Fibroblast of gingiva (primary cell): ENCODE measurements around the gene FSTL4.

Experiments
- DNase-seq: peaks from one replicate; pipeline ENCODE4 v3.0.0-alpha.2; 2011; ENCODE audit warnings: low read depth

Gene FSTL4

DNA sequence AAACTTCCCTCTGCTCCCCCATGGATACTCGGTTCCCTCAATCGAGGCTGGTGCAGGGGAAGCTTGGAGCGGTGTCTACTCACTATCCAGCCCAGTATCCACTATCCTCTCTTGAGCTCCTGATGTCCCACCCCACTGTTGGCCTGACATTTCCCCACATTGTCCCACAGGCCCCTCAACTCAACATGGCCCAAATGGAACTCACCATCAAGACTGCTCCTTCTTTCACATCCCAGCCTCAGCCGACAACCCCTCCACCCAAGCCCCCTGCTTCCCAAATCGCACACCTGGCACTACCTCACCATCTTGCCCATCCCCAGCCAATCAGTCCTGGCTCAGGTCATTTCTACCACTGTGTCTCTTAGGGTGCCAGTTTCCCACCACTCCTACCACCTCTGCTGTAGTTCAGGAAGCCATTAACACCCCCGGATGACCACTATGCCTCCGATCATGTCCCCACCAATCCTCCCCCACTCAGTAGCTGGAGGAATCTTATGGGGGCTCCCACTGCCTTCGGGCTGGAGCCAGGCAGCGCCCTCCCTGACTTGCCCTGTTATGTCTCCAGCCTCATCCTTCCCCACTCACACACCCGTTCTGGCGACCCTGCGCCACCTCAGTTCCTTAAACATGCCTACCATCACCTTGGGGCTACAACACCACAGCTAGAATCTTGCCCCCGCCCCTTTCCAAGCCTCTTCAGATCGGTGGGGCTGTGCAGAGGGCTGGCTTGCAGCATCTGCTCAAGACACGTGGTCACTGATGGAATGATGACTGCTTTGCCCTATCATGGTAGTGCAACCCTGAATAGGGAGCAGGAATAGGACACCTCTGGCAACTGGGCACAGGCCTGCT is 273.6 kb downstream of the FSTL4 start:
- no peak for DNase-seq

- DNase-seq, result no peak
These were observed 274.4 kb downstream of the FSTL4 start for GRCh38 chr5:133337795-133338445.

- DNase-seq, result no peak
These were observed 275.4 kb downstream of the FSTL4 start for GRCh38 chr5:133336969-133337410.

GRCh38 chr5:133336121-133336968 is 276.0 kb downstream of the FSTL4 start:
- no peak for DNase-seq

DNA sequence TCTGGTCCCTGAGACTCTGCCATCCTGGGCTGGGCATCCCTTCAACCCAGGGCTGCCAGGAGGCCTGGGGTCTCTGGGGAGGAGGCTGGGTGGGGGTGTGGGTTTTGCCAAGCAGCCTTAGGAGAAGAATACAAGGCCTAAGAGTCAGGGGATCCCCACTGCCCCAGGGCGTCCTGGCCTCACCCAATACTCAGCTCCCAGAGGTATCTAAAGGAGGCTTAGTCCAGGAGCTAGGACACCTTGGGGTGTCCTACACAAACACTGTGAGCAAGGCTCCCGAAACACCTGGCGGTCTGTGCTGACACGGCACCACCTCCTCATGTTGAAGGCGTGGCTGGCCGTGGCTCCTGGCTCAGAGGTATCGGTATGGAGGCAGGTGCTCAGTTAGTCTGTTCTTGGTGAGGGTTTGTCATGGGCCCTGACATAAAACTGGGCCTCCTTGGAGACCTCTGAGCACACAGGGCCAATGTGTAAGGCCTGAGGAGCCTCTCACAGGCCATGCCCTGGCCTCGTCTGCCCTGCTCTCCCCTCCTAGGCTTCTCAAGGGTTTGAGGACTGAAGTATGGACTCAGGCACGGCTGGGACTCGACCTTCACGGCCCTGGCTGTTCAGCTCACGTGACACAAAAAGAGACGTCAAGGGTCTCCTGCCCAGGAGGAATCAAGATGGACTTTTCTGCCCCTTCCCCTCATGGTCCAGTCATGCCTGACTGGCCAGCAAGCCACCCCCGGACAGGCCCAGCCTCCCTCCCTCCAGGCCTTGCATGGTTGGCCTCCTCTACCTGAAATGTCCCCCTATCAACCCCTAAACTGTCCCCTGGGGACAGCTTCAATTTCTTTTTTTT is 277.3 kb downstream of the FSTL4 start:
- DNase-seq, result no peak

DNA sequence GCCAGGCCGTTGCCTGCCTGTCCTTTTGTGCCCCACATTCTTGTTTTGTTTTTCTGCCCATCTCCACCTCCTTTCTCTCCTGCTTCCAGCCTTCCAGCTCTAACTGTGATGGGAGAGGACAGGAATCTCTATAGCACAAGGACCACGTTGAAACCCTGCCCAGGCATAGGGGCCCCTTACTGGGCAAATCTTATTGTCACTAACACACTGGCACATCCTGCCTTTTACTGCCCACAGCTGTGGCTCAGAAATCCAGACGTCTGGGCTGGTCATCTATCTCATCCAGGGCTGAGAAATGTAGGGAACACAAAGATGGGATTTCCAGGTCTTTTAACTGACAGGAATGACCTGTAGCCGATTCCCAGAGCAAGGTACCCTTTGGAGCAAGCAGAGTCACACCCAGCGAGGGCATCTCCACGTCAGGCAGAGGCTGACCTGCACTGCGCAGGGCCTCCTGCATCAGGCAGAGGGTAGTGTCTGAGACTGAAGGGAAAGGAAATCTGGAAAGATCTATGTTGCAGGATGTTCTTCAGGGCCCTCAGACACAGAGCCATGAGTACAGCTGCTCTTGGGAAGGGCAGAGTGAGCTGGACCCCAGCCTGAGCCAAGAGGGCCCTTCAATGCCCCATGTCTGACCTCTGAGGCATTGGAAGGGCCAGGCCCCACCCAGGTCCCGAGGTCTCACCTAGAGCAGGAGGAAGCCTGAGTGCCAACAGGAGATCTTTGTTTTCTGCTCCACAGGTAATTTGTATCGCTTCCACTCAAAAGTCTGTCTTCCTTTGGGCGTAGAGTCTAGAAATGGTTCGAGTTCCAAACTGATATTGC is 278.8 kb downstream of the FSTL4 start:
- DNase-seq, result no peak

- no peak for DNase-seq
These were observed 279.8 kb downstream of the FSTL4 start for GRCh38 chr5:133332439-133333024.

DNA sequence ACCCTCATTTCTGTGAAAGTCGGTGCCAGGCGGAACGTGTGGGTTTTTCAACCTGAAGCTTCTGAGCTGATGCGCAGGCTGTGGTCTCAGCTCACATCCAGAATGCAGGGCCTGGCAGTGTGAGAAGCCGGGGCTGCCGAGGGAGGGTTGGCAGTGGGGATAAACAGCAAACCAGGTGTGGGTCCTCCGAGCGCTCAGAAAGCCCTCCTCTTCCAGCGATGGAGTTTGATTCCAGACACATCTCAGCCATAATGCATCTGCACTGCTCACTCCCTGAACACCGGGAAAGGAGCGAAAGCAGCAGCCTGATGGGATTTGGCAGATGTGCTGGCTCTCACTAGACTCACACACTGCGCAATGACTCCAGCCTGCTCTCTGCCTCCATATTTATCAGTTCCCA is 280.4 kb downstream of the FSTL4 start:
- DNase-seq, result no peak

GRCh38 chr5:133330956-133331355 is 281.4 kb downstream of the FSTL4 start:
- no peak for DNase-seq

DNA sequence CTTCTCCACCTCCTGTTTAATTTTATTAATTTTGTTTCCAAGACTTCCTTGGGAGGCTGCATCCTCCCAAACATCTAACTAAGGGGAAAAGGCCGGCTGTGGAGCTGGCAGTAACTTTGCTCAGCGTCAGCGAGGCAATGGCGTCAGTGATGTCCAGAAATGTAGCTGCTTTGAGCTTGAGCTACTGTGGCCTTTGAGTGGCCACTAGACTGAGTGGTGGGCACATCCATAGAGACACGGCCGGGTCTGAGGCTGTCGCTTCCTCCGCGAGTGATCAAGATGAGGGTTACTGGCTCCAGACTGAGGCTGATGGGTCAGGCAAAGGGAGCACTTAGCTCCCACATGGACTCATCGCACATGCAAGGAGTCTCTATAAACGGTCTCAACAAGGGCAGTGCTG is 283.5 kb downstream of the FSTL4 start:
- no peak for DNase-seq

DNA sequence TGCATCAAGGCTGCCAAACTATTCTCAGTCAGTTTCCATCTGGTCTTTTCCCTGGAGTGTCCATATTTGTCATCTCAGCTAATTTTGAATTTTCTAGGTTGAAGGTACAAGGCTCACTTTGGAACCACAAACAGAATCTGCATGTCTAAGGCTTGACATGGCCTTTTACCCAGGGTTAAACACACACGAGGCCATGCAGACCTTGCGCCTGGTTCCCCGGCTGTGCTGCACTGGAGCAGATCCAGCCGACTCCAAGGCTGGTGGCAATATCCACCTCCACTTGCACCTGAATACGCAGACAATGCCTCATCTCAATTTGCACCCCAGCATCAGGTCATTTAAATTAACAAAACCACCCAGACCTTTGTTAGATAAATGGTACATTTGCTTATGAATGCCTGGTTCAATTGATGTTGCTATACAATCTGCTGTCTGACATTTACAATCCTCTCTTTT is 284.4 kb downstream of the FSTL4 start:
- no peak for DNase-seq

GRCh38 chr5:133326361-133326760 is 286.0 kb downstream of the FSTL4 start:
- no peak for DNase-seq

- DNase-seq, result no peak
These were observed 286.5 kb downstream of the FSTL4 start for GRCh38 chr5:133325864-133326263.

DNA sequence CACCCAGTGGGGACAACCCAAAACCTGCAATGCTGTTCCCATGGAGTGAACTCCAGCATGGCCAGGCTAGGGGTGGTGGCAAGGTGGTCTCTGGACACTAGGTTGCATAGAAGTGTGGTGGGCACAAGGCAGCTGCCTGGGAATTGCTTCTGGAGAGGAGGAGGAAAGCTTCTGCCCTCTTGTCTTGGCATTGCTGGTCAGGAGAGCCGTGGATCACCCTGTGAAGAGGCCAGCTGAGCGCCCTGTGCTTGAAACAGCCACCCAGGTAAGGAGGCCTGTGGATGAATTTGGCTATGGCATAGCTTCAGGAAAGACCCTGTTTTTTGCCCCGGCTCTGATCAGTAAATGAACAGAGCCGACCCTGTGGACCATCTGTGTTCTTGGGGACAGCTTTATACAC is 287.4 kb downstream of the FSTL4 start:
- no peak for DNase-seq

DNA sequence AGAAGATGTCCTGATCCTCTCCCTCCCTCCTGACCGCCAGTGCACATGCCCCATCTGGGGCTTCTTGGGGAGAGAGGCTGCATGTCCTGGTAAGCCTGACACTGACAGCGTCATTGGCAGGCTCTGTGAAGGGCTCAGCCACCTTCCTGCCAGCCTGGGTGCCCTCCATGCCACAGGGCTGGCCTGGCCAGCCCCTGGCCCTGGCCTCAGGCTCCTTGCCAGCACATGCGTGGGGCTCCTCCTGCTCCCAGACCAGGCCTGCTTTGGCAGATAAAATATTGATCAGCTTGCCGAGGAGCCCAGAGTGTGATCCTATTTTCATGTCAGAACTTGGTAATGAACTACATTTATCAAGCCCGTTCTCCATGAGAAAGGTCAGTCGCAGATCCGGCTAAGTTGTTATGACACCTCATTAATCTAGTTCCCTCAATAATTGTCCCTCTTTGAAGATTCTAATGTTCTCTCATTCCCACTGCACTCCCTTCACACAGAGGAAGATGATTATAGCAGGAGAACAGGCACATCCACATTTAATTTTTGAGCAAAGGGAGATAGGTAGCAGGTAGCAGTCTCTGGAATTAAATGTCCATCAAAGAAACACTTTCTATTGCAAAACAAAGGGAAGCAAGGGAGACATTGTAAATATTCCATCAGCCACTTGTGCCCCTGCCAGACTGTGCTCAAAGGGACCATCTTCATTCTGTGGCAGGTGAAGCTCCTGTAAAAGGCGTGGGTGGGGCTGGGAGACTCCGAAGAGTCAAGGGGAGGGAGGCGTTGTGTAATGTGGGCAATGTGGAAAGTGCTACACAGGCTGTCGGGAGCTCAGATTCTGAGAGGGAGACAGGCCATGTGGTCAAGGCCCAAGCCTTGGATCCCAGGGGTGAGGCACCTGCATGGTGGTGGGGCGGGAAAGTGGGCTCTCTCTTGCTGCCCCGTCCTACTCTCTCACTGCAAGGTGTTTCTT is 288.6 kb downstream of the FSTL4 start:
- no peak for DNase-seq

DNA sequence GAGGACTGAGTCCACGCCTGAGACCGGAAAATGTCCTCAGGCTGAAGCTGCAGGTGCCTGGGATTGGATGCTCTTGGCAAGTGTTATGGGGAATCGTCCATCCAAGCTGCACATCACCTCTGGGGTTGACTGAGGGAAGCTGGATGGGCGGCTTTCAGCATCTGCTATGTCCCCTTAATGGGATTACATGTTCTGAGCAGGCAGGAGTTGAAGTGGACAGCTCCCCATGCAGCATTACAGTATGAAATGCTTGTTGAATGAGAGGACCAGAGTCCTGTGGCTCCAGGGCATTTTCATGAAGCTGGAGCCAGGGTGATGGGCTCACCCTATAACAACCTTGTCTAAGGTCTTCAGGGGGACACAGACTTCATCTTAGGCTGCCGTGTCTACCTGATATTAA is 289.6 kb downstream of the FSTL4 start:
- DNase-seq, result no peak

- DNase-seq, result no peak
These were observed 290.4 kb downstream of the FSTL4 start for GRCh38 chr5:133321833-133322420.

DNA sequence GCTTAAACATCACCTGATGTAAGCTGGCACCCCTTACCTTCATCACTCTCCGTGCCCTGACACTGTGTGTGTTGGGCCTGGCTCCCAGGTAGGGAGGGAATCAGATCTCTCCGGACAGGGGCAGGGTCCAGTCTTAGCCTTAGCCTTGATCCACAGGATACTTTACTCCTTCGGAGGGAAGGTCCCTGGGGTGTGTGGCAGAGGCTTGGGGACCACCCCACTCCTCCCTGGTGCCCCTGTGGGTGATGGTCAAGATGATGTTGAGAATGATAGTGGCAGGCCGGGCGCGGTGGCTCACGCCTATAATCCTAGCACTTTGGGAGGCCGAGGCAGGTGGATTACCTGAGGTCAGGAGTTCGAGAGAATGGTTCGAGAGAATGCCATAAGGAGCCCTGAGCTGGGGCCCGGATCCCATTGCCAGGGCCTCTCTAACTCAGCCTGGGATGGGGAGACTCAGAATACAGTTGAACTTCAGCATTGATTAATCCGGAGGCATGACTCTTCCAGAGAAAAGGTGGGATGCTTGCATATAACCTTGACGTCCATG is 291.0 kb downstream of the FSTL4 start:
- DNase-seq, result no peak
